ENCODE measurements around the gene RASSF6.

GRCh38 chr4:73599182-73599581 is 21.1 kb downstream of the RASSF6 start:
- TF ChIP-seq POLR2A (IDR thresholded peaks at IDR 0.05; ENCODE audit: low read depth, low read length) (no peak), POLR2AphosphoS5 (IDR thresholded peaks at IDR 0.05; ENCODE audit: low read depth, low read length) (no peak), TAF1 (IDR thresholded peaks at IDR 0.05; ENCODE audit: borderline replicate concordance, low read depth, low read length) (no peak)
